PC-9 (cell line): ENCODE results near the gene RPL9. TPM values are rescaled to one million over a fixed set of nuclear protein-coding genes. Genes with fewer than 3 reads are reported as not detected.

Source experiments
- BruUV-seq: library from RNA; stranded (reverse); fragments of 400-500 nt; replicated peaks from 2 replicates; lab custom pipeline; 2021; lab: Mats Ljungman, UMichigan
- CTCF ChIA-PET: fragments of 300-600 bp; sonication (Branson Sonifier 250); formaldehyde crosslinking; loops from one replicate; lab custom pipeline; 2022; ENCODE audit warnings: antibody characterized with exemption; lab: Charles Lee
- POLR2A ChIA-PET: fragments of 300-600 bp; sonication (Branson Sonifier 250); formaldehyde crosslinking; loops from one replicate; lab custom pipeline; 2022; ENCODE audit warnings: antibody characterized with exemption; ENCODE audit not compliant: unreplicated experiment; lab: Charles Lee
- DNase-seq, 2 experiments: peaks; one replicate each; pipeline versions ENCODE4 v3.0.0 to v3.0.0-alpha.2; 2015 to 2022; ENCODE audit warnings: mixed read lengths in 1 of 2
- H2AFZ ChIP-seq: fragments of 200-600 bp; sonication (generic); 2 replicates; pipeline ENCODE4 v1.8.1; 2017; ENCODE audit warnings: antibody characterized with exemption
- H3F3A ChIP-seq: fragments of 200-600 bp; sonication (generic); 2 replicates; pipeline ENCODE4 v1.8.1; 2017; ENCODE audit warnings: antibody characterized with exemption, mild to moderate bottlenecking, low read depth; ENCODE audit not compliant: insufficient read depth
- H3K27ac ChIP-seq: fragments of 200-600 bp; sonication (generic); 2 replicates; pipeline ENCODE4 v1.6.1; 2016; ENCODE audit warnings: mixed run types
- H3K27me3 ChIP-seq: fragments of 200-600 bp; sonication (generic); 2 replicates; pipeline ENCODE4 v1.6.1; 2016; ENCODE audit warnings: low read depth, mixed run types; ENCODE audit not compliant: insufficient read depth
- H3K36me3 ChIP-seq: fragments of 200-600 bp; sonication (generic); 2 replicates; pipeline ENCODE4 v1.6.1; 2016; ENCODE audit warnings: low read depth, mixed run types
- H3K4me1 ChIP-seq: fragments of 200-600 bp; sonication (generic); replicated peaks from 2 replicates; pipeline ENCODE4 v1.6.1; 2016; ENCODE audit warnings: mixed run types; ENCODE audit not compliant: insufficient read depth
- H3K4me2 ChIP-seq: fragments of 200-600 bp; sonication (generic); 2 replicates; pipeline ENCODE4 v1.6.1; 2017; ENCODE audit warnings: mixed run types
- H3K4me3 ChIP-seq: fragments of 200-600 bp; sonication (generic); 2 replicates; pipeline ENCODE4 v1.6.1; 2016; ENCODE audit warnings: mixed run types
- H3K79me2 ChIP-seq: fragments of 200-600 bp; sonication (generic); 2 replicates; pipeline ENCODE4 v1.6.1; 2017; ENCODE audit warnings: low read depth, mixed run types
- H3K9me2 ChIP-seq: fragments of 200-600 bp; sonication (generic); 2 replicates; pipeline ENCODE4 v1.8.1; 2017; ENCODE audit warnings: mild to moderate bottlenecking; ENCODE audit not compliant: insufficient read depth
- H3K9me3 ChIP-seq: fragments of 200-600 bp; sonication (generic); 2 replicates; pipeline ENCODE4 v1.8.1; 2016; ENCODE audit warnings: low read depth; ENCODE audit not compliant: insufficient read depth
- H4K20me1 ChIP-seq: fragments of 200-600 bp; sonication (generic); 2 replicates; pipeline ENCODE4 v1.8.1; 2017; ENCODE audit not compliant: insufficient read depth
- CTCF ChIP-seq: fragments of 200-600 bp; sonication (generic); conservative IDR thresholded peaks from 2 replicates; pipeline ENCODE4 v1.6.1; 2017; ENCODE audit warnings: mixed run types, antibody characterized with exemption, mild to moderate bottlenecking, moderate library complexity
- EZH2 ChIP-seq: fragments of 200-600 bp; sonication (generic); IDR thresholded peaks from 2 replicates; pipeline ENCODE4 v1.8.0; 2017; ENCODE audit warnings: antibody characterized with exemption, low read depth
- intact Hi-C: fragments of 100-400 bp; cut with micrococcal nuclease; formaldehyde crosslinking; loops from one replicate; pipeline ENCODE4 v1.10.0; 2022; ENCODE audit not compliant: unreplicated experiment
- total RNA-seq: library from RNA; stranded (reverse); gene quantifications from 2 replicates; pipeline ENCODE4 v1.2.3, GENCODE V29; 2021

Gene RPL9
- total RNA-seq, 1 experiment from 2014 or later, result 792 TPM

- Histone ChIP-seq H3K4me1 (no peaks in the 10 kb centered on the region), H4K20me1 (no peaks in the 10 kb centered on the region), H3K4me3 (no peak overlapping the region), H3K9me2 (no peaks in the 10 kb centered on the region), H3K27me3 (no peaks in the 10 kb centered on the region), H3K36me3 (no peaks in the 10 kb centered on the region), H3K79me2 (no peaks in the 10 kb centered on the region), H3K9me3 (no peaks in the 10 kb centered on the region), H3K4me2 (no peak overlapping the region), H3K27ac (no peak overlapping the region), H3F3A (peaks cover 7% of the 10 kb centered on the region), H2AFZ (no peak overlapping the region)
- TF ChIP-seq EZH2 (no peak), CTCF (no peak)
- BruUV-seq, result no TSS peak
- intact Hi-C loops, result no loop called here
- no peak for DNase-seq
- ChIA-PET CTCF (no interaction called here), POLR2A (no interaction called here)
These were observed 15.7 kb downstream of the RPL9 start for GRCh38 chr4:39442998-39443397.

- no peaks in the 10 kb centered on the region for H3K9me2 ChIP-seq
- H3K36me3 ChIP-seq, result no peaks in the 10 kb centered on the region
- no peak overlapping the region for H3K27ac ChIP-seq
- no peaks in the 10 kb centered on the region for H3K9me3 ChIP-seq
- H3F3A ChIP-seq, result peaks cover 4% of the 10 kb centered on the region; the same call in 1 of the 2 replicates
- BruUV-seq, result no TSS peak
- H3K4me3 ChIP-seq, result no peak overlapping the region
- CTCF ChIA-PET, result no interaction called here
- H2AFZ ChIP-seq, result no peak overlapping the region
- no peak for DNase-seq
- H3K27me3 ChIP-seq, result no peaks in the 10 kb centered on the region
- H3K4me2 ChIP-seq, result no peak overlapping the region
- POLR2A ChIA-PET, result interaction anchor here (0.6 kb wide), 1 partner anchor 206 kb away, joined by 4 read pairs; no protein-coding TSS in a partner anchor
- no peaks in the 10 kb centered on the region for H4K20me1 ChIP-seq
- no peaks in the 10 kb centered on the region for H3K79me2 ChIP-seq
- intact Hi-C loops, result no loop called here
- H3K4me1 ChIP-seq, result no peaks in the 10 kb centered on the region
- no peak for TF ChIP-seq CTCF
- no peak for TF ChIP-seq EZH2
These were observed 17.1 kb downstream of the RPL9 start for GRCh38 chr4:39441593-39441992.

- H3K9me2 ChIP-seq, result no peaks in the 10 kb centered on the region
- no peaks in the 10 kb centered on the region for H3K27me3 ChIP-seq
- POLR2A ChIA-PET, result no interaction called here
- H4K20me1 ChIP-seq, result no peaks in the 10 kb centered on the region
- DNase-seq, result no peak
- no peak overlapping the region for H3K4me2 ChIP-seq
- H3K9me3 ChIP-seq, result no peaks in the 10 kb centered on the region
- TF ChIP-seq EZH2 (no peak), CTCF (no peak; the same call in 1 of the 2 replicates)
- no peaks in the 10 kb centered on the region for H3K4me1 ChIP-seq
- H3K36me3 ChIP-seq, result no peaks in the 10 kb centered on the region
- CTCF ChIA-PET, result no interaction called here
- H3K79me2 ChIP-seq, result no peaks in the 10 kb centered on the region
- H3F3A ChIP-seq, result no peaks in the 10 kb centered on the region
- no peak overlapping the region for H2AFZ ChIP-seq
- BruUV-seq, result no TSS peak
- no peak overlapping the region for H3K27ac ChIP-seq
- H3K4me3 ChIP-seq, result no peak overlapping the region
- intact Hi-C loops, result no loop called here
These were observed 22.8 kb downstream of the RPL9 start for GRCh38 chr4:39435659-39436563.
